Suppressor macrophage (primary cell): Measurements from ENCODE around the gene MLC1.

Experiments used
- DNase-seq, 4 experiments: peaks; one replicate each; pipeline ENCODE4 v3.0.0-alpha.2; 2020 to 2022

The MLC1 gene

GRCh38 chr22:50015451-50016307, 69.5 kb downstream of the MLC1 start:
- DNase-seq, result no peak

GRCh38 chr22:50014655-50015401, 70.4 kb downstream of the MLC1 start:
- DNase-seq, result no peak

- DNase-seq, result no peak
Measured at GRCh38 chr22:50014053-50014501, 71.1 kb downstream of the MLC1 start.

GRCh38 chr22:50012211-50013181, 72.7 kb downstream of the MLC1 start, which contains the start of gene IL17REL:
Gene IL17REL (minus strand): TSS chr22:50012765. CDS start chr22:50012646, 119 bp downstream.
- DNase-seq, result no peak

GRCh38 chr22:50011447-50012210, 73.6 kb downstream of the MLC1 start:
- no peak for DNase-seq

- DNase-seq, result no peak
Measured at GRCh38 chr22:50010676-50011446, 74.4 kb downstream of the MLC1 start.

- no peak for DNase-seq
Measured at GRCh38 chr22:50009765-50010675, 75.2 kb downstream of the MLC1 start.
